Activated CD4-positive, alpha-beta T cell treated with anti-CD3 and anti-CD28 coated beads for 4 hours (primary cell): ENCODE results near the gene RALA.
"Not testable (repeated sequence)": the region's sequence is repeated elsewhere in the genome, so short reads cannot be mapped to it uniquely, and the experiment has no call there.

Experiments used
- DNase-seq, 2 donors: peaks; one replicate each; pipeline ENCODE4 v3.0.0-alpha.2; 2020

Gene RALA

GRCh38 chr7:39733881-39734632 is 110.7 kb downstream of the RALA start:
- peak; percentile 14 to 21 for DNase-seq

GRCh38 chr7:39734633-39735004 is 111.2 kb downstream of the RALA start:
- DNase-seq = no peak

GRCh38 chr7:39735903-39736302 is 112.5 kb downstream of the RALA start:
- no peak for DNase-seq

GRCh38 chr7:39741942-39742623 is 118.7 kb downstream of the RALA start:
- DNase-seq = peak; percentile 19 to 42

- DNase-seq = no peak
These were observed 121.2 kb downstream of the RALA start for GRCh38 chr7:39744620-39745019.

- DNase-seq = no peak
These were observed 121.9 kb downstream of the RALA start for GRCh38 chr7:39745320-39745719.

GRCh38 chr7:39746103-39746819 is 122.9 kb downstream of the RALA start:
- peak; percentile 63 to 67 for DNase-seq

- no peak for DNase-seq
These were observed 125.8 kb downstream of the RALA start for GRCh38 chr7:39749177-39749576.

GRCh38 chr7:39749717-39750116 is 126.3 kb downstream of the RALA start:
- no peak for DNase-seq

- no peak for DNase-seq
These were observed 127.1 kb downstream of the RALA start for GRCh38 chr7:39750253-39751077.

GRCh38 chr7:39753237-39753636 is 129.9 kb downstream of the RALA start:
- not testable (repeated sequence) for DNase-seq

GRCh38 chr7:39753823-39754325 is 130.5 kb downstream of the RALA start:
- no peak for DNase-seq

- no peak for DNase-seq
These were observed 131.2 kb downstream of the RALA start for GRCh38 chr7:39754326-39755120.

- DNase-seq = no peak
These were observed 134.2 kb downstream of the RALA start for GRCh38 chr7:39757604-39758003.
